Esophagus squamous epithelium (tissue), 4 donors: Measurements from ENCODE around the gene SLC25A51.

ENCODE experiments used
- POLR2A ChIP-seq, 4 donors: fragments of 450-650 bp; IDR thresholded peaks; one replicate each; pipeline ENCODE4 v1.6.1; 2017; ENCODE audit warnings: antibody characterized with exemption in 4 of 4, mild to moderate bottlenecking in 4 of 4, moderate library complexity in 3 of 4
- TF ChIP-seq, protein P1 (sequence below), 6 experiments: fragments of 450-650 bp in 4 of 6; fragments of 200-600 bp in 2 of 6; sonication (generic) in 2 of 6; IDR thresholded peaks; one replicate each; pipeline ENCODE4 v1.5.1; 2016 to 2019; ENCODE audit warnings: antibody characterized with exemption in 6 of 6, mild to moderate bottlenecking in 4 of 6, moderate library complexity in 4 of 6

DNA sequence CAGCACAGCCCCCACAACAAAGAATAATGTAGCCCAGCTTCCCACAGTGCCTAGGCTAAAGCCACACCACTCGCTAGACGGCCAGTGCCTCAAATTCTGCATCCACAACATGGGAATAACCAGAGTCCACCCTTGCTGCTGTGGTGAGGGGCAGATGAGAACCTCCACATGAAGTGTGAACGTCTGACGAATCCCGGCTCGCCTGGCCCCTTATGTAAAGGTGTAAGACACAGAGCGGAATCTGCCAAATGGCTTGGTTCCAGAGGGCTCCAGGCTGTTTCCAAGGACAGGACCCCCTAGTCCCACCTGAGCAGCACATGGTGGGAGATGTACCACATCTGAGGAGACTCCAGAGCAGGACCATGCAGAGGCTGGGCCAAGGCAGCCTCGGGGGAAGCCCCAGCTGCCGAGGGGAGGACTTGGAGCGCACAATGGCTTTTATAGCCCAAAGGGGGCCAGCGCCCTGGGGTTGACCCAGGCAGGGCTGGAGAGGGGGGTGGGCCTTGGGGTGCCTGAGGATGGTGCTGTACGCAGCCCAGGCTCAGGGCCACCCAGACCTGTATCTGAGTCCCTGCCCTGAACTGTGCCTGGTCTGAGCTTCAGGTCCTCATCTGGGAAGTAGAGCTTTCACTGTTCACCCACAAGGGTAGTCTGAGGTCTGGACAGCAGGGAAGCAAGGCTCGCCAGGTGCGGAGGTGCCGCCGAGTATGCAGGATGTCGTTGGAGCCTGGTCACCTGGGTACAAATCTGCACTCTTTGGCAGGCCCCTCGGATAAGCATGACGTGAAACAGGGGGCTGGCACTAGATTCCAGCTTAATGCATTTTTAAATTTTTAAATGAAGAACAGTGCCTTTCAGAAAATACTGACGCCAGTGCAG, 24.9 kb upstream of the SLC25A51 start:
- TF ChIP-seq, protein P1, sequence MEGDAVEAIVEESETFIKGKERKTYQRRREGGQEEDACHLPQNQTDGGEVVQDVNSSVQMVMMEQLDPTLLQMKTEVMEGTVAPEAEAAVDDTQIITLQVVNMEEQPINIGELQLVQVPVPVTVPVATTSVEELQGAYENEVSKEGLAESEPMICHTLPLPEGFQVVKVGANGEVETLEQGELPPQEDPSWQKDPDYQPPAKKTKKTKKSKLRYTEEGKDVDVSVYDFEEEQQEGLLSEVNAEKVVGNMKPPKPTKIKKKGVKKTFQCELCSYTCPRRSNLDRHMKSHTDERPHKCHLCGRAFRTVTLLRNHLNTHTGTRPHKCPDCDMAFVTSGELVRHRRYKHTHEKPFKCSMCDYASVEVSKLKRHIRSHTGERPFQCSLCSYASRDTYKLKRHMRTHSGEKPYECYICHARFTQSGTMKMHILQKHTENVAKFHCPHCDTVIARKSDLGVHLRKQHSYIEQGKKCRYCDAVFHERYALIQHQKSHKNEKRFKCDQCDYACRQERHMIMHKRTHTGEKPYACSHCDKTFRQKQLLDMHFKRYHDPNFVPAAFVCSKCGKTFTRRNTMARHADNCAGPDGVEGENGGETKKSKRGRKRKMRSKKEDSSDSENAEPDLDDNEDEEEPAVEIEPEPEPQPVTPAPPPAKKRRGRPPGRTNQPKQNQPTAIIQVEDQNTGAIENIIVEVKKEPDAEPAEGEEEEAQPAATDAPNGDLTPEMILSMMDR (IDR thresholded peaks at IDR 0.05): no peak
- no peak for TF ChIP-seq POLR2A (IDR thresholded peaks at IDR 0.05)
